Gastroesophageal sphincter (tissue), 3 donors: ENCODE results near the gene EMID1.

ENCODE experiments used
- POLR2AphosphoS5 ChIP-seq: sonication (generic); formaldehyde crosslinking; IDR thresholded peaks from one replicate; pipeline ENCODE4 v1.6.1; 2017; ENCODE audit warnings: antibody characterized with exemption
- TF ChIP-seq, protein P1 (sequence below), 4 experiments: fragments of 200-600 bp in 2 of 4; fragments of 450-650 bp in 2 of 4; sonication (generic) in 1 of 4; IDR thresholded peaks; one replicate each; pipeline ENCODE4 v1.5.1; 2017 to 2019; ENCODE audit warnings: antibody characterized with exemption in 4 of 4, mild to moderate bottlenecking in 2 of 4, moderate library complexity in 2 of 4

DNA sequence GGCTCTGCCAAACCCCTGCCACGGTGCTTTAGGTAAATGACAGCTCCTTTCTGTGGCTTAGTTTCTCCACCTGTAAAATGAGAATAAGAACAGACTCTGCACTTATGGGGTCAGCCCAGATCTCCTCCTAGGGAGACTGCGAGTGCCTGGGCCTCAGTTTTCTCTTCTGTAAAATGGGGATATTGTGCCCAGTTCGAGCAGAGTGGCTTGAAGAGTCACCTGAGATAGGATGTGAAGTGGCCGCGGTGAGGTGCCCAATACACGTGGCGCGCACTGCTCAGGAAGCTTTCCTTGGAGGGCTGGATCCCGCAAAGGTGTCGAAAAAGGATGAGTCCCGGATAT lies 473 bp upstream of the EMID1 start:
- TF ChIP-seq, protein P1, sequence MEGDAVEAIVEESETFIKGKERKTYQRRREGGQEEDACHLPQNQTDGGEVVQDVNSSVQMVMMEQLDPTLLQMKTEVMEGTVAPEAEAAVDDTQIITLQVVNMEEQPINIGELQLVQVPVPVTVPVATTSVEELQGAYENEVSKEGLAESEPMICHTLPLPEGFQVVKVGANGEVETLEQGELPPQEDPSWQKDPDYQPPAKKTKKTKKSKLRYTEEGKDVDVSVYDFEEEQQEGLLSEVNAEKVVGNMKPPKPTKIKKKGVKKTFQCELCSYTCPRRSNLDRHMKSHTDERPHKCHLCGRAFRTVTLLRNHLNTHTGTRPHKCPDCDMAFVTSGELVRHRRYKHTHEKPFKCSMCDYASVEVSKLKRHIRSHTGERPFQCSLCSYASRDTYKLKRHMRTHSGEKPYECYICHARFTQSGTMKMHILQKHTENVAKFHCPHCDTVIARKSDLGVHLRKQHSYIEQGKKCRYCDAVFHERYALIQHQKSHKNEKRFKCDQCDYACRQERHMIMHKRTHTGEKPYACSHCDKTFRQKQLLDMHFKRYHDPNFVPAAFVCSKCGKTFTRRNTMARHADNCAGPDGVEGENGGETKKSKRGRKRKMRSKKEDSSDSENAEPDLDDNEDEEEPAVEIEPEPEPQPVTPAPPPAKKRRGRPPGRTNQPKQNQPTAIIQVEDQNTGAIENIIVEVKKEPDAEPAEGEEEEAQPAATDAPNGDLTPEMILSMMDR (IDR thresholded peaks at IDR 0.05) = no peak
- TF ChIP-seq POLR2AphosphoS5 = no peak
